OCI-LY3 (cell line): ENCODE data around the gene EML3.
A peak's percentile ranks its signal among the peaks of the same experiment; 100 is the strongest.
"Not testable (repeated sequence)": the region's sequence is repeated elsewhere in the genome, so short reads cannot be mapped to it uniquely, and the experiment has no call there.

Experiments used
- H2AFZ ChIP-seq: fragments of 200-600, 300-600 bp; shearing (Covaris generic); 2 replicates; pipeline ENCODE4 v1.6.0; 2014; ENCODE audit warnings: antibody characterized with exemption, low read depth, low read length
- H3K27ac ChIP-seq: fragments of 200-600, 300-600 bp; sonication (generic); 2 replicates; pipeline ENCODE4 v1.5.1; 2014; ENCODE audit warnings: mild to moderate bottlenecking, low read length, moderate library complexity, mixed read lengths
- H3K27me3 ChIP-seq: fragments of 200-600, 300-600 bp; sonication (generic); 2 replicates; pipeline ENCODE4 v1.6.1; 2014; ENCODE audit warnings: low read depth, low read length, mixed read lengths
- H3K36me3 ChIP-seq: fragments of 200-600, 300-600 bp; sonication (generic); replicated peaks from 2 replicates; pipeline ENCODE3; 2014; ENCODE audit warnings: low read depth, low read length, mixed read lengths
- H3K4me1 ChIP-seq: fragments of 300-600, 200-600 bp; sonication (generic); 2 replicates; pipeline ENCODE4 v1.6.1; 2014; ENCODE audit warnings: low read length, mixed read lengths
- H3K4me2 ChIP-seq: fragments of 200-600, 300-600 bp; sonication (generic); 2 replicates; pipeline ENCODE4 v1.6.1; 2014; ENCODE audit warnings: low read length, mixed read lengths
- H3K4me3 ChIP-seq: fragments of 300-600, 200-600 bp; sonication (generic); 2 replicates; pipeline ENCODE4 v1.5.1; 2014; ENCODE audit warnings: antibody characterized with exemption, mild to moderate bottlenecking, low read length, moderate library complexity
- H3K79me2 ChIP-seq: fragments of 300-600, 200-600 bp; shearing (Covaris generic); 2 replicates; pipeline ENCODE4 v1.6.1; 2014; ENCODE audit warnings: mild to moderate bottlenecking, low read length, mixed read lengths
- H3K9ac ChIP-seq: fragments of 300-600, 200-600 bp; shearing (Covaris generic); 2 replicates; pipeline ENCODE4 v1.6.0; 2014; ENCODE audit warnings: mild to moderate bottlenecking, low read length, moderate library complexity
- H3K9me3 ChIP-seq: fragments of 200-600, 300-600 bp; shearing (Covaris generic); 2 replicates; pipeline ENCODE4 v1.6.1; 2014; ENCODE audit warnings: low read length, mixed read lengths; ENCODE audit not compliant: insufficient read depth
- H4K20me1 ChIP-seq: fragments of 200-600, 300-600 bp; sonication (generic); 2 replicates; pipeline ENCODE4 v1.6.1; 2016; ENCODE audit warnings: low read length, mixed read lengths; ENCODE audit not compliant: insufficient read depth
- CTCF ChIP-seq: fragments of 200-600, 300-600 bp; sonication (generic); IDR thresholded peaks from 2 replicates; pipeline ENCODE4 v1.5.1; 2014; ENCODE audit warnings: antibody characterized with exemption, low read length, low read depth
- EZH2phosphoT487 ChIP-seq: fragments of 200-600 bp; shearing (Covaris generic); IDR thresholded peaks from 2 replicates; pipeline ENCODE4 v1.6.1; 2018; ENCODE audit warnings: antibody characterized with exemption, mixed run types, low read depth

Gene EML3

GRCh38 chr11:62573006-62573591 is 39.5 kb downstream of the EML3 start:
- Histone ChIP-seq H2AFZ (0 out of 2 replicates have a peak overlapping the region, but pooled peaks have one; percentile 15), H3K27me3 (no peaks in the 10 kb centered on the region), H3K4me3 (peak overlapping the region; percentile 93), H4K20me1 (peaks cover 7% of the 10 kb centered on the region; the same call in 1 of the 2 replicates), H3K36me3 (peaks cover 63% of the 10 kb centered on the region), H3K9ac (peak overlapping the region; percentile 95), H3K4me1 (peaks cover 46% of the 10 kb centered on the region), H3K27ac (peak overlapping the region; percentile 63), H3K9me3 (no peaks in the 10 kb centered on the region), H3K79me2 (peaks cover 60% of the 10 kb centered on the region), H3K4me2 (peak overlapping the region; percentile 73)
- TF ChIP-seq CTCF (no peak), EZH2phosphoT487 (no peak)

GRCh38 chr11:62572431-62572830 is 40.1 kb downstream of the EML3 start:
- peak overlapping the region; percentile 93 for H3K4me3 ChIP-seq
- H3K27ac ChIP-seq: peak overlapping the region; percentile 63
- H3K4me2 ChIP-seq: peak overlapping the region; percentile 73
- peaks cover 63% of the 10 kb centered on the region for H3K36me3 ChIP-seq
- peak overlapping the region; percentile 95 for H3K9ac ChIP-seq
- no peaks in the 10 kb centered on the region for H3K9me3 ChIP-seq
- peaks cover 7% of the 10 kb centered on the region; the same call in 1 of the 2 replicates for H4K20me1 ChIP-seq
- TF ChIP-seq EZH2phosphoT487 (no peak), CTCF (no peak)
- peaks cover 52% of the 10 kb centered on the region for H3K4me1 ChIP-seq
- peaks cover 66% of the 10 kb centered on the region for H3K79me2 ChIP-seq
- no peaks in the 10 kb centered on the region for H3K27me3 ChIP-seq
- no peak overlapping the region for H2AFZ ChIP-seq

- not testable (repeated sequence) for H2AFZ ChIP-seq, H3K9me3 ChIP-seq, H3K27me3 ChIP-seq, H4K20me1 ChIP-seq, H3K9ac ChIP-seq
- H3K79me2 ChIP-seq: peaks cover 75% of the 10 kb centered on the region
- H3K27ac ChIP-seq: peak overlapping the region; percentile 63
- peaks cover 58% of the 10 kb centered on the region for H3K4me1 ChIP-seq
- H3K4me3 ChIP-seq: peak overlapping the region; percentile 93; the same call in 1 of the 2 replicates
- H3K4me2 ChIP-seq: peak overlapping the region; percentile 73
- peaks cover 64% of the 10 kb centered on the region for H3K36me3 ChIP-seq
Observed at GRCh38 chr11:62571493-62571892, 41.1 kb downstream of the EML3 start.

GRCh38 chr11:62570903-62571302 is 41.7 kb downstream of the EML3 start:
- H2AFZ ChIP-seq, H3K27me3 ChIP-seq, H3K9me3 ChIP-seq, H3K4me3 ChIP-seq, H3K9ac ChIP-seq: not testable (repeated sequence)
- H3K79me2 ChIP-seq: peaks cover 81% of the 10 kb centered on the region
- H3K4me2 ChIP-seq: peak overlapping the region; percentile 73
- peaks cover 64% of the 10 kb centered on the region for H3K36me3 ChIP-seq
- H3K27ac ChIP-seq: peak overlapping the region; percentile 35
- H4K20me1 ChIP-seq: peaks cover 11% of the 10 kb centered on the region; the same call in 1 of the 2 replicates
- peaks cover 58% of the 10 kb centered on the region for H3K4me1 ChIP-seq

GRCh38 chr11:62569611-62570010 is 43.0 kb downstream of the EML3 start:
- peaks cover 70% of the 10 kb centered on the region for H3K36me3 ChIP-seq
- TF ChIP-seq EZH2phosphoT487 (no peak), CTCF (no peak)
- peaks cover 17% of the 10 kb centered on the region; the same call in 1 of the 2 replicates for H4K20me1 ChIP-seq
- no peaks in the 10 kb centered on the region for H3K9me3 ChIP-seq
- H3K27me3 ChIP-seq: no peaks in the 10 kb centered on the region
- H3K79me2 ChIP-seq: peaks cover 91% of the 10 kb centered on the region
- H3K4me2 ChIP-seq: no peak overlapping the region
- H2AFZ ChIP-seq: no peak overlapping the region
- no peak overlapping the region for H3K9ac ChIP-seq
- peaks cover 58% of the 10 kb centered on the region for H3K4me1 ChIP-seq
- no peak overlapping the region for H3K27ac ChIP-seq
- H3K4me3 ChIP-seq: no peak overlapping the region
